RPMI7951 (cell line): Measurements from ENCODE around the gene CELF4. TPM values are rescaled to one million over a fixed set of nuclear protein-coding genes. Genes with fewer than 3 reads are reported as not detected.

Experiments
- DNase-seq: peaks from one replicate; pipeline ENCODE4 v3.0.0-alpha.2; 2012; ENCODE audit warnings: low read depth
- total RNA-seq: library from RNA; depleted of rRNA; stranded (reverse); fragments of >200 nt; shearing (Covaris generic); gene quantifications from 2 replicates; pipeline ENCODE4 v1.2.3, GENCODE V29; 2014; rRNA removed

CELF4 gene
- total RNA-seq: not detected in 2 replicates

DNA sequence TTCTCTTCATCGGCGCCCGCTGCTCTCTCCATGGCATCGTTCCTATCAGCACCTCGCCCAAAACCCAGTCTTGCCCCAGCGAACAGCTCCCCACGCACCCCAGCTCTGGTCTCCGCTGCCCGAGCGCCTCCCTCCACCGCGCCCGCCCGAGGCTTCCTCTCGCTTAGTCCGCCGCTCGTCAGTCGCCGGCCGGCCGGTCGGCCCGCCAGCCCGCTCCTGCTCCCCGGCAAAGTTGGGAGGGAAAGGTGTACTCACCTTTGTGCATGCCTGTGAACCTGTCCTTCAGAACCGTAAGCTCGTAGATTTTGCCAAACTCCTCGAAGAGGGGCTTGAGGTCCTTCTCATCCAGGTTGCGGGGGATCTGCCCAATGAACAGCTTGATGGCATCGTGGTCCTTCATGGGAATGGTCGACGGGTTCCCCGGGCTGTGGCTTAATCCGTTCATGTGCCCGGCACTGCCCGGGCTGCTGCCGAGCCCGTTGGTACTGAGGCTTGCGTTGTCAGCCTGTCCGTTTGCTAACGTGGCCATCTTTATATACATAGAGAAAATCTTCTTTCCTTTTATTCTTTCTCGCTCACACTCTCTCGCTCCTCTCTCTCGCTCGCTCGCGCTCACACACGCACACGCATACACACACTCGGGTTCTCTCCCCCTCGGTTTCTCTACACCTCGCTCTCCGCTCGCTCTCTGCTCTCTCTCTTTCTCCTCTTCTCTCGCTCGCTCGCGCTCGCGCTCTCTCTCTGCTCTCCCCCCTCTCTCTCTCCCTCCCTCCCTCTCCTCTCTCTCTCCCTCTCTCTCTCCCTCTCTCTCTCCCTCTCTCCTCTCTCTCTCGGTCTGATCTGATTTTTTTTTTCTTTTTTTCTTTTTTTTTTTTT, at the start of gene CELF4:
CELF4 (minus strand) TSS at position 698 of the 876 bp plus-strand sequence.
- no peak for DNase-seq

- DNase-seq: no peak
Measured at GRCh38 chr18:37613253-37613565, 47.6 kb upstream of the CELF4 start.

GRCh38 chr18:37612524-37613252, 47.1 kb upstream of the CELF4 start:
- DNase-seq: no peak

GRCh38 chr18:37611614-37612279, 46.1 kb upstream of the CELF4 start:
- no peak for DNase-seq

DNA sequence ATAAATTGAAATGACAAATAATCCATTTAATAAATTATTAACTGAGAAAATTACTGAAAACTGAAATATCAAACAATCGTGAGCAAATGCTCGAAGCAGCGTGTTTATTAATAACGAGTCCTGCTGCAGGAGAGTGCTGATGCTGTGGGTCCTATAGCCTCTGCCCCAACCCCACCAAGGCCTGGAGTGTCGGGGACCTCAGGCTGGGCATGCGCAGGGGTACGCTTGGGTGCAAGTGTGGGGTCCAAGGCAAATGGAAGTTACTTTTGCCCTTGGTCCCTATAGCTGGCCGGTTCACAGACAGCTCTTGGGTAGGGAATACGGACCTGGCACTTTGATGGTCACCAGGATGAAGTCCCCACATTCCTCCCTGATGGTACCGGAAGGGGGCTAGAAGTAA, 43.3 kb upstream of the CELF4 start:
- no peak for DNase-seq

DNA sequence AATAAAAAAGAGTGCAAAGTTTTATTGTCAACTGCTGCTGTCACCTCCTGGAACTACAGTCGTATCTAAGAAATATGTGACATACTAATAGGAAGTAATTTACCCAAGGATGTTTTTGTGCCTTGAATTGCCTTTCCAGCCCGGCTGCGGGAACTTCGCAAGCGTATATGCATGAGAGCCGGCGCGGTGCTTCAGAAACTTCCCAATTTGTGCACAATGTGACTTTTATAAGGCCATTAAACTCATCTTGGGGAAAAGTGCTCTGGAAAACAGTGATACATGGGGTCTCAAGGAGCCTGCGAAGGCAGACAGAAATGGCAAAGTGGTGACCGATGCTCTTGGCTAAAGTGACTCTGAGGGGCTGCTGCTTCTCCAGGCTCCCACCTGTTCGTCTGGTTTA, 41.7 kb upstream of the CELF4 start:
- DNase-seq: no peak

- DNase-seq: no peak
Measured at GRCh38 chr18:37604032-37604431, 38.4 kb upstream of the CELF4 start.

GRCh38 chr18:37598966-37599896, 33.6 kb upstream of the CELF4 start:
- no peak for DNase-seq

DNA sequence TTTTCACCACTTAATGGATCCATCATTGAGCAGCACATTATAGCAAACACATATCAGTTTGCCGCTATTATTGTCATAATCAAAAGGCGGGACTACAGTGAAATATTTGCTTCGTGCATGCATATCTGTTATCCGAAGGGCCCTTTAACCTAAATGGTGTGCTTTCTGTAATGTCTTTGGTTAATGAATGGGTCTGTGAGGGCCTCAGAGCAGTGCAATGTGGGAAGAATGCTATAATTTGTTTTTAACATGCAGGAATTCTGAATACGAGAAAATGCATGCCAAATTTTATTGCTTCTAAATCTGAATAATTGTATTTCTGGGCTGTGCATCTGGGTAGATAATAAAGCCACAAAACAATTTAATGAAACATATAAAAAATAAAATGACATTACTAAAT, 32.8 kb upstream of the CELF4 start:
- DNase-seq: no peak

DNA sequence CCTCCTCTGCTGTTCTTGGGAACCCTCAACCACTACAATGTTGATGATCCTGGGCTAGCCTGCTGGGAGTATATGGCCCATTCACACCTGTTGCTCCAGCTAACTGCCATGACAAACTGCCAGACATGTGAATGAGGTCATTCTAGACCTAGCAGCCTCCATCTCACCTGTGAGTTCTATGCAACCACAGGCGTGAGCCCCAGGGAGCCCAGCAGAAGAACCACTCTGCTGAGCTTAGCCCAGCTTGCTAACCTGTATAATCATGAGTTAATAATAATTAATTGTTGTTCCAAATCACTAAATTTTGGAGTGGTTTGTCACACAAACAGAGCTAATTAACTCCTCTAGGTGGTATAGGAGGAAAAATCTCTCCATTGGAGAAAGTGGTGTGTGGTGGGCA, 24.7 kb upstream of the CELF4 start:
- DNase-seq: no peak

DNA sequence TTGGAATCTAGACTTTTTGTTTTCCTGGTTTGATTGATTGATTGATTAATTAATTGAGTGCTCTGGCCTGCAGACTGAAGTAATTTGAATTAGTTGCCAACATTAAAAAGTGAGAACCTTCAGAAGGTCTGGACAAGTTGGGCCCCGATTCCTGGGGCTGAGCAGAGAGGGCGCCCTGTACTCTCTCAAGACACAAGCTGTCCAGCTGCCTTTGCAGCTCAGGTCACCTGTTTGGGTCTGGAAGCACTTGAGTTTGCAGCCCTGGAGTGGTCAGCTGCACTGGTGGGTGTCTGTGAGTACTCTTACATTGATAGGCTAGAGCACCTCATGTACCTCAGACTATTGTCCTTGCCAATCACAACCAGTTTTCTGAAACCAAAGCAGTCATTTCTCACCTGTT, 22.7 kb upstream of the CELF4 start:
- DNase-seq: no peak

GRCh38 chr18:37586656-37587225, 21.1 kb upstream of the CELF4 start:
- no peak for DNase-seq

DNA sequence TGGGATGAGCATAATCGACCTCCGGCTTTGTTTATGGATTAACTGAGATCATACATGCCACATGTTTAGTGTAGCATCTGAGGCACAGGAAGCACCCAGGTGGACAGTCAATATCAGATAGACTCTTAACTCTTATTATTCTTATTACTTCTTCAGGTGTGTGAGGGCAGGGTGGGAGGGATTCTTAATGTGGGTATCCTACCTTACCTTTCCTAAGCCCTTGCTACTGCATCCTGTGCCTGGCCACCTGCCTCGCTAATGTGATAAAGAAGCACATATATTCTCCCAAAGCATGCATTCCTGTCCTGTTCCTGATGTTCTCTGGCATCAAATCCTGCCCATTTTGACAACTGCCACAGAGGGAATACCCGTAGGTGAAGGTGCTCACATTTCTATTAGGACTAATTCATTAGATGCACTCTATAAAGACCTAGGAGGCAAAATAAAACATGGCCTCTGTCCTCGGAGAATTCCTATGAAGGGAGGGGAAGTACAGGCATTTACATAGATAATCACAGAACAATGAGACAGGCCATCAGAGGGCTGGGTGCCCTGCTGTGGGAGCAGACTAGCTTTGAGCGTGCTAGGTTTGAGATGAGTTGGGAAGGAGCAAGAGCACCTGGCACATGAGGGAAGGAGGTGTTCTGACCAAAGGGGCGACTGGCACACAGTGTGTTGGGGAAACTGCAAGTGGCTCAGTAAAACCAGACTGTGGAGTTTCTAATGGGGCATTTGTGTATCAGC, 19.5 kb upstream of the CELF4 start:
- no peak for DNase-seq

- DNase-seq: no peak
Measured at GRCh38 chr18:37584217-37584616, 18.6 kb upstream of the CELF4 start.

DNA sequence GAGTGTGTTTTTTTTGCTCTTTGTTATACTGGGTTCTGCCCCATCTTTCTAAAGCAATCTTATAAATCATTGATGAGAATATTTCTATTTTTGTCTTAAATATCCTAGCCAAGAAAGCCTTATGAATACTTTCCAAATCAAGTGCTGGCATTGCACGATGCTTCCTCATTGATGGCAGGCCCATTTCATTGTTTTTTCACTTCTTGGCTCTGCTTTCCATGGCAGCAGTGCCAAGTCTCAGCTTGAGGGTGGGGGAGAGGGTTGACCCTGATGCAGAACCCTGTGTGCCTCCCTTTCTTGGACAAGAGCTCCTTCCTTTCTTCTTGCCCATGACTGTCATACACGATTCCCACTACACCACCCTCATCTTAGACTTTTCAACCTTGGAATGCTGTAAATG, 16.7 kb upstream of the CELF4 start:
- DNase-seq: no peak

DNA sequence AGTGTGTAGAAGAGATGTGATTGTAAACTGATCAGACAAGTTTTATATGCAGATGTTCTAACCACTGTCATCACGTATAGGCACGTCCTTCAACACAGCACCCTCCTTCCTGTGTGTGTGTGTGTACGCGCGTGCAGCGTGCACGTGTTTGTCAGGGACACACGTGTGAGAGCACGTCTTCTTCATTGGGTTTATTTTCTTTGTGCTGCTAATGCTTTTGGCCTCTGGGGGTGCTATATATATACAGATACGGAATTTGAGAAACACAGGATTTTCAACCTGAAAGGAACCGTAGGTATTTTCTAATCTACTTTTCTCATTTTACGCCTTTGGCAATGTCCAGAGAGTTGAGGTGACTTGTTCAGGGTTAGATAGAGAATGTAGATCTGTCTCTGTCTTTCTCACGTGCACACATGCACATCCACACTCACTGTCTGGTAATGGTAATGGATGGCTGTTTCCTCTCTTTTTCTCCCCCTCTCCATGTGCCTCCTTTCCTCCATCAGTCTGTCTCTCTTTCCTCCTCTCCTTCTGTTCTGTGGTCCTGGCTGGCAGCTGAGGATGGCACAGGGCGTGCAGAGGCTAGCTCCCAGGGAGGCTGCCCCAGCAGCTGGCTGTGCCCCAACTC, 13.4 kb upstream of the CELF4 start:
- no peak for DNase-seq

DNA sequence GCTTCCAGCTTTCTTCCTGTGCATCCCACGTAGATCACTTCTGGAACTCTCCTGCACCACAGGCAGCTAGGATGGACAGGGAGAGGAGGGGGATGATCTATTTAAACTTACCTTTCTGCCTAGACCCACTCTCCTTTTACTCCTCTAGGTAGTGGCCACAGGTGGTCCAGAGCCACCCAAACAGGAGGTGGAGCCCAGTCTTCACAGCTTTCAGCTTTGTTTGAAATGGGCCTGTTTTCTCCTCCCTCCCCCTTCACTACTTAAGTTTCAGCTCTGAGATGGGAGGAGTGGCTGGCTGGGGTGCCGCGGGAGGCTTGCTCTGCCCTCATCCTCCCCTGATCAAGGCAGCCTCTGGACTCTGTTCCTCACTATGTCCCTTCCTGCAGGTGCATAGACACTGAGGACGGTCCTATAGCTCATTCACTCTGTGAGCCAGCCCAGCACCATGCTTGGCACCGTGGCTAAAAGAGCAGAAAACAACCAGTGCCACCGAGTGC, 12.6 kb upstream of the CELF4 start:
- DNase-seq: no peak

DNA sequence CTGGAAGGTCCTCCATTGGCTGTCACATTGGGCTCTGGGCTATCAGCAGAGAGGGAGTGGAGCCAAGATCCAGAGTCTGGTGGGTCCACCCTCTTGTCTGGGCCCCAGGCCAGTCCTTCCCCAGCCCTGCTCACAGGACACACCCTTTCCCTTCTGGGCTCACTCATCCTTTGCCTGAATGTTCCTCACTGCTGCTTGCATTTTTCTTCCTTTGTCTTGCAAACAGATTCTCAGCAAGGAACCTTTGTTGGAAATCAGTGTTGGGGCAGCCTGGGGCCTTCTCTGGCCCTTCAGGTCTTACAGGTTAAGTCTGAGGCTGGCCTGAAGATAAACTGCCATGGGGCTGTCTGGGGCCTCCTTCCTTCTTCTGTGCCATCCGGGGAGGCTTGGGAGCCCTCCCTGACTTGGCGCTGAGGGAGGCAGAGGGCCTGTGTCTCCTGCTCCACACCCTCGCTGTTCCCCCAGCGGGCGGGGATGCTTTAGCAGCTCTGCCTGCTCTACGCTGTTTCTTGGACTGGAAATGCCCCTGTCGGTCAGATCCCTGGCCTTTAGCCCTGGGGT, 11.5 kb upstream of the CELF4 start:
- DNase-seq: no peak

DNA sequence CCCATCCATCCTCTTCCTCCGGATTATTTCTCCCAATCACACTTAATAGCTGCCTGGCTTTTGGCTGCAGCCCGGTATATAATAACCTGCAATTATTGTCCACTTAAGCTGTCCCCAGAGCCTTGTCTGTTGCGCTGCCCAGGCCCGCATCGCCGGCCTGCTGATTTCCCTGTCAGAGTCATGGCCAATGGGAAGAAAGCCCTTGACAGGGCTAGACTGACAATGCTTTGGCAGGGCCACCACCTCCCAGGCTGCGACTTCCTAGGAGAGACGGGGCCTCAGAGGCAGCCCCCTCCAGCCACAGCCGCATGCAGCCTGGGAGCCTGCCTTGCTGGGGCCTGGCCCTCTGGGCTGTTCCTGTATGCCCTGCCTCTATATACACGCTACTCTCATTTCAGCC, 10.0 kb upstream of the CELF4 start:
- DNase-seq: no peak

GRCh38 chr18:37574113-37574512, 8.5 kb upstream of the CELF4 start:
- DNase-seq: no peak
